HCEC 1CT (cell line): ENCODE measurements around the gene EGFR.
"Not testable (repeated sequence)": the region's sequence is repeated elsewhere in the genome, so short reads cannot be mapped to it uniquely, and the experiment has no call there.

Experiments
- DNase-seq: peaks from one replicate; pipeline ENCODE4 v3.0.0-alpha.2; 2017

EGFR gene

DNA sequence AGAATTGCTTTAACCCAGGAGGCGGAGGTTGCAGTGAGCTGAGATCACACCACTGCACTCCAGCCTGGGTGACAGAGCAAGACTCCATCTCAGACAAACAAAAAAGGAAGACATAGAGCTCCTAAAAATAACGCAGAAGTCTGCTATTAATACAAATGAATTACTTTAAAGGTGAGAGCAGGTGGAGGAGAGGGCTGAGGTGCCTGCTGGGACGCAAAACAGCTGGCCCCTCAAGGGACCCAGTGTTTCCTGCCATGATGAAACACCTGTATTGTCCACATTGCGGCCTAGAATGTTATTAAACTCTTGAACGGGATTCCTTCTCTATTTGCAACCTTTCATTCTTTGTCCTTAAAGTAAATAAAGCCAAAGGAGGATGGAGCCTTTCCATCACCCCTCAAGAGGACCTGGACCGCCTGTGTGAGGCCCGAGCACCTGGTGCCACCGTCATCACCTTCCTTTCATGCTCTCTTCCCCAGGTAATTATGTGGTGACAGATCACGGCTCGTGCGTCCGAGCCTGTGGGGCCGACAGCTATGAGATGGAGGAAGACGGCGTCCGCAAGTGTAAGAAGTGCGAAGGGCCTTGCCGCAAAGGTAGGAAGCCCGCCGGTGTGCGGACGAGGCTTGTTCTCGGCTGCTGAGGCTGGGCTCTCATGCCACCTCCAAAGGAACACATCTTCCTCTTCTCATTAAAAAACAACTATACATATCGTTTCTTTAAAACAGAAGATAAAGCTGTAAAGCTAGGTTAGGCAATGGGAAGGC is 136.7 kb downstream of the EGFR start:
- DNase-seq: no peak

DNA sequence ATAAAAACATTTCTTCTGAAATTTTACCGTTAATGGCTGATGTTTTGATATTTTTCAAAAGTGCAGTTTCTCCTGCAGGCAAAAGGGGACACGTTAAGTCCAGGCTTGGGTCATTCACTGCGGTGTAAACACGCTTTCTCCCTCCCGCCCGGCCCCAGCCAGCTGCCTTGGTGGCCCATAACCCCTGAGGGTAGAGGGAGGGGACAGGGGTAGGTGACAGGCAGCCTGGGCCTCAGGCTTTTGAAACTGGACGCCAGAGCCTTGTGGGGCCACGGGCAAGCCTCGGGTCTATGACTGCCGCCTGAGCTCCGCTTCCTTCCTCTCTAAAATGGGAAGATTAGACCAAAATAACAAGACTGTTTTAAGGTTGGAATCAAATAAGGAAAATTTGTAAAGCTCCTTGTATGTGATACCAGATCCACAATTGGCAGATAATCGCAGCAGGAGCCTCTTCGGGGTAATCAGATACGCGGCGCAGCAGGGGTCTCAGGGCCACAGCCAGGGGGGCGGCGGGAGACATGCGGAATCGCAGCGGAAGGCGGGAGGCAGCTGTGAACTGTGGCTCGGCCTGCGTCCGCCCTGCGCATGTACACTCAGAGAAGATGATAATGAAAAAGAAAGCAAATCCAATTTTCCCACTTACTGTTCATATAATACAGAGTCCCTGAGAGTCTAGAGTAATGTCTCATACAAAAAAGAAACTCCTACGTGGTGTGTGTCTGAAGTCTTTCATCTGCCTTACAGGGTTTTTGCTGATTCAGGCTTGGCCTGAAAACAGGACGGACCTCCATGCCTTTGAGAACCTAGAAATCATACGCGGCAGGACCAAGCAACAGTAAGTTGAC is 138.3 kb downstream of the EGFR start:
- DNase-seq: no peak

DNA sequence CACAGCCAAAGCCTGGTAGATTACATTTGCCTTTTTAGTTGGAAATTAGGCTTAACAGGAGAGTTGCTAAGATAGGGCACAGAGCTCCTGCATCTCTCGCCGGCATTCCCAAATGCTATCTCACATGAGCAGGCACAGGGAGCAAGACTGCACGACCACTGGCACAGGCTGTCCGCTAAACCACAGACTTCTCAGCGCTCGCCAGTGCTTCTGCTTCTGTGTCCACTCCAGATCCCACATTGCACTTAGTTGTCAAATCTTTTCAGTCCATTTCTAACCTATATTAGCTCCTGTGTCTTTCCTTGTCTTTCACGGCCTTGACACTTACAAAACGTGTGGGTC is 138.9 kb downstream of the EGFR start:
- DNase-seq: no peak

DNA sequence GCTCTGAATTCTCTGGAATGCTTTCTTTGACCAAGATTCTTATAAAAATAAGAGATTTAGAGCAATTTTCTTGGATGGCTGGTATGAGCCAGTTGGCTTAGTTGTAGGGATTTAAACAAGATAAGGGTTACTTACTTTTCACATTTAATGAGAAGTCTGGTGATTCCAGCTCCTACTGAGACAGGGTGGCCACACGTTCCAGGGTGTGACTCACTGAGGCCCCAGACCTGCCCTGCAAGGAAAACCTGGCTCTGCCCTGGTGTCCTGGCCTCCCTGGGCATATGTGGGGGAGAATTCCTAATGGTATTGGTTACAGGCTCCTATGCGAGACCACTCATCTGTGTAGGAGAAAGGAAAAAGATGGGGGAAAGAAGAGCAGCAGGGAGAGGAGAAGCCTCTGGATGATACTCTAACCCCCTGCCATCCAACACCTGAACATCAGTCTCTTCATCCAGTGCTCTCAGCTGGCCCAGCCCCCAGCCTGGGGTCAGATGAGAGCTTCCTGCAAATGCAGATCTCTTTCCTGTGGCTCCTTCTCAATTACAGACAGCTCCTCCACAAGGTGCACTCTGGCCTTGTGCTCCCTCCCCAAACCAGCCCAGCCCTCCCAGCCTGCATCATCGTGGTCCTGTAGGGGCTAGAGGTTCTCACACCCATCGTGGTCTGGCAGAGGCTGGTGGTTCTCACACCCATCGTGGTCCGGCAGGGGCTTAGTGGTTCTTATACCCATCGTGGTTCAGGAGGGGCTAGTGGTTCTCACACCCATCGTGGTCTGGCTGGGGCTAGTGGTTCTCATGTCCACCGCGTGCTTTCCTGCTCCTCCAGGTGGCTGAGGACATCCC is 139.9 kb downstream of the EGFR start:
- no peak for DNase-seq

DNA sequence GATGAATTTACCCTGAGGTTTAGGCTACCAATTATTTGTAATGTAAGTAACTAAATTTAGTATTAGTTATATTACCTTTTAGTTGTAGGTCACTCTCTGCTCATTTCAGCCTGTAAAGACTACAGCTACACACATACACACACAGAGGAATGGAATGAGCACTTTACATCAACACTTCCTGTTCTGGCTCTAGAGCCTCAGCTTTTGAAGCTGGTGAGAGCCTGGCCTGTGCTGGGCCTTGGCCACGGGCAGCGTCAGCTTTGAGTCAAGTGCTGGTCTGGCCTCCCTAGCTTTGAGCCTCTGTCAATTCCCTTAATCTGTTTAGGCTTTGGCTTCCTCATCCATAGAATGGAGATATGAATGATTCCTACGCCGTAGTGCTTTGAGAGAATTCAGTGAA is 141.7 kb downstream of the EGFR start:
- peak; percentile 64 for DNase-seq

DNA sequence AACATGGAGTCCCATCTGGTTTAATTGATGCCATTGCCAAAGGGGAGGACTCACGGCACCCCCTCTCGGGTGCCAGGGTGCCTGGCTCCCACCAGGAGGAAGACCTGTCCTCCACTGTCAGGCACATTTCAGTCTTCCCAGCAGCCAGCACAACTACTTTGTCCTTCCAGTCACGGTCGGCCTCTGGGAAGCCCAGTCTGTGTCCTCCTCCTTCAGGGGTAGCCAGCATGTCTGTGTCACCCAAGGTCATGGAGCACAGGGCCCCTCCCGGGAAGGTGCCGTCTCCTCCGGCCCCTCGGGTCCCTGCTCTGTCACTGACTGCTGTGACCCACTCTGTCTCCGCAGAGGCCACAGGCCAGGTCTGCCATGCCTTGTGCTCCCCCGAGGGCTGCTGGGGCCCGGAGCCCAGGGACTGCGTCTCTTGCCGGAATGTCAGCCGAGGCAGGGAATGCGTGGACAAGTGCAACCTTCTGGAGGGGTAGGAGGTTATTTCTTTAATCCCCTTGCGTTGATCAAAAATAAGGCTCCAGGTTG is 142.4 kb downstream of the EGFR start:
- DNase-seq: no peak

DNA sequence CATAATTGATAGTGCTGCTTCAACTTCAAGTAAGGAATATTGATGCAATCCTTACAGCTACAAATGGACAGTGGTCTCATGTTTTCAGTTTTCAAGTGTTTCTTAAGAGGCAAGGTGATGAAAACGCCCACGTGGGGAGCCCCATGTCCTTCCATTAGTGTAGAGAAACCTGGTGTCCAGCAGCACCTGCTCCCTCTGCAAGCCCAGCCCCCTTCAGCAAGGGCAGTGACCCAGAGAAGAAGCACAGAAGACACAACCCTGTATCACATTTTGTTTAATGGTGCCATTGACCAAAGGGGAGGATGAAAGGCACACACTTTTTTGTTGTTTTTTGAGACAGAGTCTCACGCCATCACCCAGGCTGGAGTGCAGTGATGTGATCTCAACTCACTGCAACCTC is 143.7 kb downstream of the EGFR start:
- DNase-seq: no peak

DNA sequence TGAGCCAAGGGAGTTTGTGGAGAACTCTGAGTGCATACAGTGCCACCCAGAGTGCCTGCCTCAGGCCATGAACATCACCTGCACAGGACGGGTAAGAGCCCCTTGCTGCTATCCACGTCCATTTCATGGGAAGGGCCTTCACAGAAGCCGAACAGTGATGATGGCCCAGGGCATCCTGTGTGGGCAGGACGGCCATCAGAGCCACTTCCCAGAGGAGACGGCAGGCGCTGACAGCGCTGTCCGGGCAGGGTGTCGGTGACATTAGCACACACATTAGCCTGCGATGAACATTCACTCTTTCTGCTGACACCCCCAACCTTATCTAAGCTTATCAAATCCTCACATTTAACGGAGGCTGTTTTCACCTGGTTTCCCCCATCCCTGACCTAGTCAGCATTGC is 144.9 kb downstream of the EGFR start:
- DNase-seq: no peak

DNA sequence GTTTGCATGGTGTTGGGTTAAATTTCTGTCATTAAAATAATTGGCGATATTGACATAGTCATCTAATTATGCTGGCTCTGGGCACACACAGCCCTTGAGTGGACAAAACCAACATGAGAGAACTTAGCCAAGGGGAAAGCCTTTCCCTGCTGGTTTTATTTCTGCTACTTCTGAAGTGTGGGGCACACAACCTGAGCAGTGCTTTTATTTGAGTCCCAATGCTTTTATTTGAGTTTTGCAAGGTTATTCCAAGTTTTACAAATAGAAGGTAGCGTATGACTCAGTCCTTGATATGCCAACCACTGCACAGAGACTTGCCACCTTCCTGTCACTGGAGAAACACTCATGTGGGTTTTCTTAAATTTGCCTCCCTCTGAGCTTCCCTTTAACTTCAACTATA is 145.7 kb downstream of the EGFR start:
- no peak for DNase-seq

DNA sequence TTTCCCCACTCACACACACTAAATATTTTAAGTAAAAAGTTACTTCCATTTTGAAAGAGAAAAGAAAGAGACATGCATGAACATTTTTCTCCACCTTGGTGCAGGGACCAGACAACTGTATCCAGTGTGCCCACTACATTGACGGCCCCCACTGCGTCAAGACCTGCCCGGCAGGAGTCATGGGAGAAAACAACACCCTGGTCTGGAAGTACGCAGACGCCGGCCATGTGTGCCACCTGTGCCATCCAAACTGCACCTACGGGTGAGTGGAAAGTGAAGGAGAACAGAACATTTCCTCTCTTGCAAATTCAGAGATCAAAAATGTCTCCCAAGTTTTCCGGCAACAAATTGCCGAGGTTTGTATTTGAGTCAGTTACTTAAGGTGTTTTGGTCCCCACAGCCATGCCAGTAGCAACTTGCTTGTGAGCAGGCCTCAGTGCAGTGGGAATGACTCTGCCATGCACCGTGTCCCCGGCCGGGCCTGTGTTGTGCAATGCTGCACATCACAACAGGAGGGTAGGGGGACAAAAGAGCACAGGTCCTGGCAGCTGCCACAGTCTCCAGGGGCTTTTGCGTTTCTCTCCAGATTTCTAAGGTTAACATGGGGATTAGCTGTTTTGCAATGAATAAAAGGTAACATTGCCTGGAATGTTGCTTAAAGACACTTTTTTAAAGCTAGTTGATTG is 146.5 kb downstream of the EGFR start:
- no peak for DNase-seq

DNA sequence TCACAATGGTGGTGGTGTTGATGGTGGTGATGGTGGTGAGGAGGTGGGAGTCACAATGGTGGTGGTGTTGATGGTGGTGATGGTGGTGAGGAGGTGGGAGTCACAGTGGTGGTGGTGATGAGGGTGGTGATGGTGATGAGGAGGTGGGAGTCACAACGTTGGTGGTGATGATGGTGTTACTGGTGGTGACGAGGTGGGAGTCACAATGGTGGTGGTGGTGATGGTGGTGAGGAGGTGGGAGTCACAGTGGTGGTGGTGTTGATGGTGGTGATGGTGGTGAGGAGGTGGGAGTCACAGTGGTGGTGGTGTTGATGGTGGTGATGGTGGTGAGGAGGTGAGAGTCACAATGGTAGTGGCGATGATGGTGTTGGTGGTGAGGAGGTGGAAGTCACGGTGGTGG is 148.5 kb downstream of the EGFR start:
- DNase-seq: not testable (repeated sequence)

DNA sequence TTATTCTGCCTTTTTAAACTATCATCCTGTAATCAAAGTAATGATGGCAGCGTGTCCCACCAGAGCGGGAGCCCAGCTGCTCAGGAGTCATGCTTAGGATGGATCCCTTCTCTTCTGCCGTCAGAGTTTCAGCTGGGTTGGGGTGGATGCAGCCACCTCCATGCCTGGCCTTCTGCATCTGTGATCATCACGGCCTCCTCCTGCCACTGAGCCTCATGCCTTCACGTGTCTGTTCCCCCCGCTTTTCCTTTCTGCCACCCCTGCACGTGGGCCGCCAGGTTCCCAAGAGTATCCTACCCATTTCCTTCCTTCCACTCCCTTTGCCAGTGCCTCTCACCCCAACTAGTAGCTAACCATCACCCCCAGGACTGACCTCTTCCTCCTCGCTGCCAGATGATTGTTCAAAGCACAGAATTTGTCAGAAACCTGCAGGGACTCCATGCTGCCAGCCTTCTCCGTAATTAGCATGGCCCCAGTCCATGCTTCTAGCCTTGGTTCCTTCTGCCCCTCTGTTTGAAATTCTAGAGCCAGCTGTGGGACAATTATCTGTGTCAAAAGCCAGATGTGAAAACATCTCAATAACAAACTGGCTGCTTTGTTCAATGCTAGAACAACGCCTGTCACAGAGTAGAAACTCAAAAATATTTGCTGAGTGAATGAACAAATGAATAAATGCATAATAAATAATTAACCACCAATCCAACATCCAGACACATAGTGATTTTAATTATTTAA is 151.7 kb downstream of the EGFR start:
- no peak for DNase-seq

DNA sequence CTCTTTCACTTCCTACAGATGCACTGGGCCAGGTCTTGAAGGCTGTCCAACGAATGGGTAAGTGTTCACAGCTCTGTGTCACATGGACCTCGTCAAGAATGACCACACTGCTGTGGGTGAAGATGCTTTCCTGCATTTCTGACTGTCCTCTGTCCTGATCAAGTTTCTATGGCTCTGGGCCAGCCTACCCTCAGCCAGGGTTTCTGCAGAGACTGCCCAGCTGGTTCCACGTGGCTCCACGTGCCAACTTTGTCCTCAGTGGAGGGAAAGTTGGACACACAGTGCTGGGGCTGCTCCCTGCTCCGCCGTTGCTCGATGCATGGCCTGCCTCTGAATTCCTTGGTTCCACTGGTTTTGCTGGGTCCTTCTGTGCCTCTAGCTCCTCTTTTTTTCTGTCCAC is 152.3 kb downstream of the EGFR start:
- no peak for DNase-seq

DNA sequence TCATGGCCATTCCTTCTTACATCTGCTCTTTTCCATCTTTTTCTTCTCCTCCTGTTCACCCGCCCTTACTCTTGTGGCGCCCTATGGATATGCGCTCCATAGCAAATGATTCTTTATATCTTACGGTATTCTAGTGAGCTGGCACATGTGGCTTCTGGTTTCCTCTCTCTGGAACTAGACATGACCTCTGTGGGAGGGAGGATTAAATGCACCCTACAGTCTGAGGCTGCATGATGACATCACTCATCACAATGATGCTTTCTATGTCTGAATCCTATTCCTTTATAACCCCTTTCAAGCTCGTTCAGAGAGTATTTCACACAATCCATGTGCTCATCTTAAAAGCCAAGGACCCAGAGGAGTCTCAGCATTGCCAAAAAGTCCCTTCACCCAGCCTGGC is 153.3 kb downstream of the EGFR start:
- DNase-seq: no peak

DNA sequence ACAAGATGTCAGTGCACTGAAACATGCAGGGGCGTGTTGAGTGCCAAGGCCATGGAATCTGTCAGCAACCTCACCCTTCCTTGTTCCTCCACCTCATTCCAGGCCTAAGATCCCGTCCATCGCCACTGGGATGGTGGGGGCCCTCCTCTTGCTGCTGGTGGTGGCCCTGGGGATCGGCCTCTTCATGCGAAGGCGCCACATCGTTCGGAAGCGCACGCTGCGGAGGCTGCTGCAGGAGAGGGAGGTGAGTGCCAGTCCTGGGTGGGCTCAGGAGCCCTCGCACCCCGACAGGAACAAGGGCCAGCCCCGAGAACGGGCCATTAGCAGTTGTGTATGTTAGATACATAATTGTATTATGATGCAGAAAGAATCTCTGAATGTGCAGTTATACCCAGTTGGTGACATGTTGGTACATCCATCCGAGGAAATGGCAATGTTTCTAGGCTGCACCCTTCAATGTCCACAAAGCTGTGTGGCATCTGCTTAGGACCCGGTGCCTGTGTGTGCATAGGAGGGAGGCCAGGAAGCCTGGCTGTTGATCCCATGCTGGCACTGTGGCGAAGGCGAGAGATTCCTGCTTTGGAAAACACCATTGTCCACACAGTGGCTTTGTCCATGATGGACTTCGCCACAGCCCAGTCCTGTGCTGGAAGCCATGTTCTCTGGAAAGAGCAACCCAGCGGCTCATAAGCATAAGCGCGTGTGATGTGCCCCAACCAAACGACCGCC is 154.2 kb downstream of the EGFR start:
- DNase-seq: no peak

DNA sequence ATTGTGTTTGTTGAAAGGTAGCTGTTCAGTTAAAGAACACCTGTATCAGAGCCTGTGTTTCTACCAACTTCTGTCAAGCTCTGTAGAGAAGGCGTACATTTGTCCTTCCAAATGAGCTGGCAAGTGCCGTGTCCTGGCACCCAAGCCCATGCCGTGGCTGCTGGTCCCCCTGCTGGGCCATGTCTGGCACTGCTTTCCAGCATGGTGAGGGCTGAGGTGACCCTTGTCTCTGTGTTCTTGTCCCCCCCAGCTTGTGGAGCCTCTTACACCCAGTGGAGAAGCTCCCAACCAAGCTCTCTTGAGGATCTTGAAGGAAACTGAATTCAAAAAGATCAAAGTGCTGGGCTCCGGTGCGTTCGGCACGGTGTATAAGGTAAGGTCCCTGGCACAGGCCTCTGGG is 154.9 kb downstream of the EGFR start:
- DNase-seq: no peak

DNA sequence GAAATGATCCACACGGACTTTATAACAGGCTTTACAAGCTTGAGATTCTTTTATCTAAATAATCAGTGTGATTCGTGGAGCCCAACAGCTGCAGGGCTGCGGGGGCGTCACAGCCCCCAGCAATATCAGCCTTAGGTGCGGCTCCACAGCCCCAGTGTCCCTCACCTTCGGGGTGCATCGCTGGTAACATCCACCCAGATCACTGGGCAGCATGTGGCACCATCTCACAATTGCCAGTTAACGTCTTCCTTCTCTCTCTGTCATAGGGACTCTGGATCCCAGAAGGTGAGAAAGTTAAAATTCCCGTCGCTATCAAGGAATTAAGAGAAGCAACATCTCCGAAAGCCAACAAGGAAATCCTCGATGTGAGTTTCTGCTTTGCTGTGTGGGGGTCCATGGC is 155.6 kb downstream of the EGFR start:
- no peak for DNase-seq

DNA sequence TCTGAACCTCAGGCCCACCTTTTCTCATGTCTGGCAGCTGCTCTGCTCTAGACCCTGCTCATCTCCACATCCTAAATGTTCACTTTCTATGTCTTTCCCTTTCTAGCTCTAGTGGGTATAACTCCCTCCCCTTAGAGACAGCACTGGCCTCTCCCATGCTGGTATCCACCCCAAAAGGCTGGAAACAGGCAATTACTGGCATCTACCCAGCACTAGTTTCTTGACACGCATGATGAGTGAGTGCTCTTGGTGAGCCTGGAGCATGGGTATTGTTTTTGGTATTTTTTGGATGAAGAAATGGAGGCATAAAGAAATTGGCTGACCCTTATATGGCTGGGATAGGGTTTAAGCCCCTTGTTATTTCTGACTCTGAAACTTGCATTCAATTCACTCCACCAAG is 156.0 kb downstream of the EGFR start:
- no peak for DNase-seq

DNA sequence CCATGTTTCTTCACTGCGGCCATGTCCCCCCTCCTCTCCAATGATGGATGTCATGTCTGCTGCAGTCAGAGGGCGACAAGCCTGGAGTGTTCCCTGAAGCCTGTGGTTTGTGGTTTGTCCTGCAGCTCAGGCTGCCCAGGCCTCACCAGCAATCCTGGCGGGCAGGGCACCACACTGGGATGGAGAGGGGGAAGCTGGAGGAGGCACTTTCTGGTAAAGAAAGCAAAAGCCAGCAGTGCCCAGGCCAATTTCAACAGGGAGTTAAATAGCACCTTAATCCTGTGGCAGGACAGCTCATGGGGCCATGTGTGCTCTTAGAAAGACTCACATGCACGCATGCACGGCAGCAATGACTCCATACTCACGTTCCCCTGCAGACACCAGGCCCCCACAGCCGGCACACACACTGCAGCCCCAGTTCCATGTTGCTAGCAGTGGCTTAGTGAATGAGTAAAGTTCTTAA is 158.3 kb downstream of the EGFR start:
- no peak for DNase-seq

DNA sequence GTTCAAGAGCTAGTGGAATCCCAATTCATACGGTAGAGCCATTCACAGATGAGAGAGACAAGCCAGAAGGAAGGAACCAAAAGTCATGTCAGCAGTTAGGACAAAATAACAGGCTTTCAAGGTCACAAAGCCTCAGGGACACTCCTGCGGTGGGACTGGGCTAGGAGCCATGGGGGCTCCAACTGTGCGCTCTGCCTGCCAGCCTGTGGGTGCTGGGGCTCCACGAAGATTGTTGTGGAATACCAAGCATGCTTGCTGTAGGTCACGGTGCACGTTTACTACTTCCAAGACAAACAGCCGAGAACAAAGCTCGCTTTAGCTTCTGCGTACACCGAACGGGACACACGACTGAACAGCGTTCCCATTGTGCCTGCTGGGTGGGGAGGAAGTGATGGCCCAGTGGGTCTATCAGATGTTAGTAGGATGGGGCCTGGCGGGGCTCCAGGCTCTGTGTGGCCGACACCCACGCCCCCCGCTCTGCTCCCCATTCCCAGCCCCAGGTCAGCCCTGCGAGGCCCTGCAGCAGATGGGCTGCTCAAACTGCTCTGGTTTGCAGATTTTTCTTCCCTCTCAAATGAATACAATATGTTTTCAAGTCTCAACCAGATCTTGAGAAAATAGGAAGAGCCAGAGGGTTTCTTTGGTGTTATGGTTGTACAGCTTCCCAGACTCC is 158.9 kb downstream of the EGFR start:
- no peak for DNase-seq
